GM19043 (cell line): ENCODE measurements around the gene ZNF618.

Experiments
- ATAC-seq: cut with Tn5 transposase; IDR thresholded peaks from one replicate; pipeline ENCODE4 v1.9.1; 2021; ENCODE audit warnings: low read depth; ENCODE audit not compliant: unreplicated experiment

ZNF618 gene

DNA sequence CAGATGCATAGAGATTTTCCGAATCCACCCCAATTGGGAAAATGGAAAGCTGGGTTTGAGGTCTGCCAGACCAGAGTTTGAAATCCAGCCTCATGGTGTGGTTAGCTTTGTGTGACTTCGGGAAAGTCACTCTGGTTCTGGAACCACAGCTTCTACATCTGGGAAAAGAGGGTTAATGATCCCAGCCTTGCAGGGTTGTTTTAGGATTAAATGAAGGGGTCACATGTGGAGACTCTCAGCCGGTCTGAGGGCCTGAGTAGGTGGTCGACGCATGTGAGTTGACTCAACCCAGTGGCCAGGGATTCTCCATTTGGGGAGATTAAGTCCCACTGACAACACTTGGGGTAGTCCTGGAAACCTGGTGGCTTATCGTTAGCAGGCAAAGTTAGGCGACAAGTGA, 6.1 kb downstream of the ZNF618 start:
- ATAC-seq: no peak

DNA sequence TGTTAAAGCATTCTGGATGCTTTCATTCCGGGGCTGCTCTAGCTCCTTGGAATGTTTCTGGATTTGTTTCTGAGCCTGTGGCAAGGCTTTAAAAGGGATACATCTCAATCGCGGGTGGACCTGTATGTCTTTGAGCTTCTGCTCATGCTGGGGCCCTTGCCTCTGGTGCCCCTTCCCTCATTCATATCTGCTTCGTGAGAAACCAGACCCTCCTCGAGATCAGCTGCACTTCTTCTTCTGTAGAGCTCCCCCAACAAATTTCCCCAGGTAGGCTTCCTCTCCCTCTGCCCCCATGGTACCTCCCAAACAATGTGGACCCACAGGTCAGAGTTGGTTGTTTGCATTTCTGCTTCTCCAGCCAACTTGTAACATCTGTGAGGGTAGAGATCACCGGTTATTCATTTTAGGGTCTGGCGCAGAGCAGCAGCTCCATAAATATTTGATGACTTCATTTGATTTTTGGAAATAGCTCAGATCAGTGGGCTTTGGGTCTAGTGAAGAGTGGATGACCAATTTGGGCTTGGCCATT, 6.6 kb downstream of the ZNF618 start:
- no peak for ATAC-seq

DNA sequence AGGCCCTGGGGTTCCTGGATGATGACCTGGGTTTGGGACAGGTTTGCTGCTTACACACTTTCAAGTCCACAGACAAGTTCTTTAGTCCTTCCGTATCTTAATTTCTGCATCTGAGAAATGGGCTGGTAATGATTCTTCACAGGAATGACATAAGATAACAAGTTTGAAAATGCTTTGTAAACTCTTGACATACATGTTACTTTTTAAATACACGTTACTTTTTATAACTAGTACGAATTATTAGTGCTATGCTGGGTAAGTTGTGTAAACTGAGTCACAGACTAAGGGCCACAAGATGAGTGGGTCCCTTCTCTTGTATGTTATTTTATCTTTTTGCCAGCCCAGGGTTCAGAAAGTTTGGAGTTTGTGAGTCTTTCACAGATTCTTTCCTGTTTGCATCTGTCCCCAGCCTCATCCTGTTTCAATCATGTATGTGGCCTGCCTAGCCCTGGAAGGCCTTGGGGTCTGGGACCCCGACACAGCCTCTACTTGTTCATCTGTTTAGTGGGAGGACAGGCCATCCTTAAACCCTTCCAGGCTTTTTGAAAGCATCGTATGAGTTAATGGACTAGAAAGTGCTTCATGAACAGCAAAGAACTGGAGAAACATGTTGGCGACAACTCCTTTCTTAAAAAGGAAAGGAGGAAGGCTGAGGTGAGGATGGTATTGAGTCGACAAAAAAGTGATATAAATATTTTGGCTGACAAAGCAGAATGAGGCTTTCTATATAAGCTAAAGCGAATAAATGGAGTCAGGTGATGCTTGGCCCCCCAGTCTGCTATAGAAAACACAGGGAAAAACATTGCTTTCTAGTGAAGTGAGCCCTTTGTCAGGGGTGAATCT, 9.3 kb downstream of the ZNF618 start:
- ATAC-seq: no peak

DNA sequence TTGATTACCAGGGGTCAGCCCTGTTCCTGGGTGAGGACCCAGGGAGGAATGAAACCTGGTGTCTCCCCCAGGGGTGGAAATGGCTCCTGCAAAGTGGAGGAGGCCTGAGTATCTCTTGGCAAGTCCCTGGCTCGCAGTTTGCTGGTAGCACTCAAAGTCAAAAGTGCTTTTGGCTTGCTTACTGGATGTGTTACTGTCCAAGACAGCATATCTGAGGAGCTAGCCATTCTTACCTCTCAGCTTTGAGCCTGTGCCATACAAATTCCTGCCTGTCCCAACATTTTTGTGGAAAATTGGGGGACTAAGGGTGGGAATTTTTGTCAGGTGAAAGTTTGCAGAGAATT, 9.9 kb downstream of the ZNF618 start:
- ATAC-seq: no peak

DNA sequence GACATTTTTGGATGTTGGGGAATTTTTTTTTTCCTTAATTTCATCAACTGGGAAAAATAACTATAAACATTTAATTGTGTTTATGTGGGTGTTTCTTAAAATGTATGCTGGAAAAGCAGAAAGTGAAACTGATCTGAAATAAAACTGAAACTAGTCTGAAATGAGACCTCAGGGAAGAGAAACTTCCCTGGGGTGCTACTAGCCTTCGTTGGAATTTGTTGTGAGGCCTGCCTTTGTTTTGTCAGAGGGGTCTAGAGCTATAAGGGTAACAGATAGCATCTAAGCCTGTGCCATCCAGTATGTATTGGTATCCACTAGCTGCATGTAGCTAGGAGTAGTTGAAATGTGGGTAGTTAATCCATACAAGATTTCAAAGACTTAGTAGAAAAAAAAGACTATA, 10.4 kb downstream of the ZNF618 start:
- ATAC-seq: no peak

DNA sequence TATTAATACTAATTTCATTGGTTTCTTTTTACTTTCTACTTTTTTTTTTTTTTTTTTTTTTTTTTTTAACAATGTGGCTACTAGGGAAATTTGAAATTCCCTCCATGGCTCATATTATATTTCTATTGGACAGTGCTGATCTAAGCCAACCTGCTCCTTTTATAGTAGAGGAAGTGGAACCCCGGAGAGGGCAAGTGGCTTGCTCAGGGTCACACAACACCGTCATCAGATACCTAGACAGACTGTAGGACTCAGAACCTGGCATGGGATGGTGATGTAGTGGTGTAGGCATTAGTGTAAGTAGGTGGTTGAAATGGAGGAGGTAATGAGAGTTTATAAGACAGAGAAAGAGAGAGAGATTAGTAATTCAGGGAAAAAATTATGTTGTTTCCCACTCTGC, 10.8 kb downstream of the ZNF618 start:
- ATAC-seq: no peak

DNA sequence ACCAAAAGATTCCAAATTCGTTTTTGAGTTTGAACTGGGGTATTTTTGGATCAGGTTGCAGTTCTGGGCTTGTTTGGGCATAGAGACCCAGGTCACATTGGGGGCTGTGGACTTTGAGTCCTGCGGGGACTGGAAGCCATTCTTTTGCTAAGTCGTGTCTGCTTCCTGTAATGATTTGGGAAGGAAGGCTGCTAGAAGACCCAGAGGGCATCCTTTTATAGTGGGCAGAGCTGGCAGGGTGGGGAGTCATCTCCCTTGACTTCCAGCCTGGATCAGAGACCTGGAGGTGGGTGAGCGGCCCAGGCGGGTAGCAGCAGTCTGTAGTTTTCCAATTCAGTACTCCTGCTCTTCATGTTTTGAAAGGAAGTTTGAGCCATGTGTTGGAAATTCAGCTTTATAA, 11.3 kb downstream of the ZNF618 start:
- no peak for ATAC-seq

DNA sequence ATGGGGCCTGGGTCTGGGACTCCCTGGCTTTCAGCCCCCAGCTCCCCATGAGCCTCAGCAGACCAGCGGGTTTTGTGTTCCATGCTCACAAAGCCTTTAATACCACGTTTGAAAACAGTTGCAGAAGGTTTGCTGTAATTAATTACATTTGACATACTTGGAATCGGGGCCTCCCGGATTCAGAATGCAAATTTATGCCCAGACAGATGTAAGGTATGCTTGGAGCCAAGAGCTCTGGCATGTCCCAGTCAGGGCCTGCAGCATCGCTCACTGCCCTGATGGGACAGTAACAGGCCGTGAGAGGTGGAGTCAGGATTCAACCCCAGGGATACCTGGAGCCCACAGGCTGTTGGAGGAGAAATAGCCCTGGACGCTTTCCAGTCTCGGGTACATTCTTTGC, 12.2 kb downstream of the ZNF618 start:
- ATAC-seq: no peak

DNA sequence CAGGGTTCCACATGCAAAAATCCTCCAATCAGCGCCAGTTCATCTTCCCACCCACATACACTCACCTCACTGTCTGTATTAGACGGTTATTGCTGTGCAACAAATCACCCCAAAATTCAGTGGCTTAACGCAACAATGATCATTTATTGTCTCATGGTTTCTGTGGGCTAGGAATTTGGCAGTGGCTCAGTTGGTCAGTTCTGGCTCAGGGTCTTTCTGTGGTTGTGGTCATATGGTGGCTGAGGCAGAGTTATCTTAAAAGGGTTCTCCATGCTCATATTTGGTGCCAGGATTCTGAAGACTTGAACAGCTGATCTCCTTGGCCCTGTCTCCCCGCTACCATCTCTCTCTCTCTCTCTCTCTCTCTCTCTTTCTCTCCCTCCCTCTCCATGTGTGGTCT, 12.9 kb downstream of the ZNF618 start:
- ATAC-seq: no peak

DNA sequence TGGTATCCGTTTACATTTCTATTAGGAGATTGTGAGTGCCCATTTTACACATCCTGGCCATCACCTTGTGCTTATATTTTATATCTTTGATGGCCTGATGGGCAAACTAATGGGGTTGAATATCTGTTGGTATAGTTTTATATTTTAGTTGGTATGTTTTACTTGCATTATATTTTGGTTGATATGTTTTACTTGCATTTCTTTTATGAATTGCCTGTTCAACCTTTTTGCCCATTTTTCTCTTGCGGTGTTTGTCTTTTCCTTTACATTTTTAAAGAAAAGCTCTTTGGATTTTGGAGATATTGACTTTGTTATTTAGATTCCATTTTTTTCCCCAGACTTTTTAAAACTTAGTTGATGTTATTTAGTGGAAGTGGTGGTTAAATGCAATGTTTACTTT, 14.6 kb downstream of the ZNF618 start:
- ATAC-seq: no peak

DNA sequence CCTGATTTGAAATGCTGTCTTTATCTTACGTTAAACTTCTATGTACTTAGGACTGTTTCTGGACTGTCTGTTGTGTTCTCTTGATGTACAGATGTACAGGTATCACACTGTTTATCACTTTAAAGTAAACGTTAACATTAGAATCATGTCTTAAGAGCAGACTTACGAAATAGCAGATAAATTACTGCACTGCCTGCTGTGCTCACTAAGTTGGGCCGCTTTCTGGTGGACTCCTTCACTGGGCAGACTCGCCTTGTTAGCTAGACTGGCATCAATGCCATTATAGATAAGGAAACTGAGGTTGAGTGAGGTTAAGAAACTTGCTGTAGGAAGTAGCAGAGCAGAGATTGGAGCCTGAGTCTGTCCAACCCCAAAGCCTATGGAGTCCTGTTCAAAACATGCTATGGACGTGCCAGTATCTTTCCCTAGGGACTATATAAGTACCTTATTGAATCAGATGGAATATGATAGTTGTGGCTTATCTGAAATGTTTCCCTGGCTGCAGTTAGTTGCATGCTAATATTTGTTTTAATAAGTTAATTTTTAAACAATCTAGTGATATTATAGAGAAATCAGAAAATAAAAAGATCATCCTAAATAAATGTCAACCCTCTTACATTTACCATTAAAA, 16.9 kb downstream of the ZNF618 start:
- ATAC-seq: no peak

DNA sequence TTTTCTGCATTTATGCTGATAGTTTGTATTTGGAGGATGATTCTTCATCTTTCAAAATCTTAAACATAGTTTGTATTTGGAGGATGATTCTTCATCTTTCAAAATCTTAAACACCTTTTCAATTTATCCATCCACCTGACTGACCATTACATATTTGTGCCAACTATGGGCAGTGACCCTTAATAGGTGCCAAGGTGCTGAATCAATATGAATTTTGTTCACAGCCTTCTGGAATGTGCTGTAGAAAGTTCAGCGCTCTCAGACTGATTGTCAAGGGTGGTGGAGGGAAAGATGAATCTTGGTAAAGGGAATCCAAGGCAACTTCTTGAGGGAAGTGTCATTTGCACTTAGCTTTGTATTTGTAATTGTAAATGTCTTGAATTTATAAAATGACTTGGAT, 18.1 kb downstream of the ZNF618 start:
- ATAC-seq: no peak

DNA sequence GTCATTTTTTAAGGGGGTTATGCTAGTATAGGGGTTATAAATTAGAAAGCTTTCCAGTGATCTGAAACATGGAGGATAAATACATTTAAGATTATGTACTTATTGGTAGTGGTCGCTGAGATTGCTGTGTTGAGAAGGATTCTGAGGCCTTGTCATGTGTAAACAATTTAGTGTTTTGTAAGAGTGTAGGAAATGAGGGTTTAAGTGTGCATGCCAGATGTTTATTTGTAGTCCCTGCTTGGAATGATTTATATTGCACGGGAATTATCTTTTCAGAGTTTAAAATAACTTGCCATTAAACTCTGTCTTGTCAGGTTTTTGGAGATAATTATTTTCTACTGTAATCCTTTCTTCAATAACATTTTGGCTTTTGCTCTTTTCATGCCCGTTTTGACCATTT, 19.4 kb downstream of the ZNF618 start:
- ATAC-seq: no peak

DNA sequence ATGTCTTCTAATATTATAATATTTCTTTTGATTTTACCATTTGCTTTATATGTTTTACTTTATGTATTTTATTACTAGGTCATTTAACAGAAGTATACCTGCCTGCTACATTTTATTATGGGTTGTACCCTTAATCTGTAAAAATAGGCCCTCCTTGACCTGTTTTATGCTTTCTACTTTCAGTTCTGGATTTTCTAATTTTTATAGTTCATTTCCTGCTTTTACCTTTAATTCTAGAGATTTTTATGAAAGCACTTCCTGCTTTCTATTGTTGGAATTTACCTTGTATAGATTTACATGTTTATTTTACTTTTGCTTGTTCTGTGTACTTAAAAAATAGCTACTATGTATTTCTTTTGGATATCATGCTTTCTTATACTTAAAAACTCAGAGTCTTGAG, 20.6 kb downstream of the ZNF618 start:
- no peak for ATAC-seq

DNA sequence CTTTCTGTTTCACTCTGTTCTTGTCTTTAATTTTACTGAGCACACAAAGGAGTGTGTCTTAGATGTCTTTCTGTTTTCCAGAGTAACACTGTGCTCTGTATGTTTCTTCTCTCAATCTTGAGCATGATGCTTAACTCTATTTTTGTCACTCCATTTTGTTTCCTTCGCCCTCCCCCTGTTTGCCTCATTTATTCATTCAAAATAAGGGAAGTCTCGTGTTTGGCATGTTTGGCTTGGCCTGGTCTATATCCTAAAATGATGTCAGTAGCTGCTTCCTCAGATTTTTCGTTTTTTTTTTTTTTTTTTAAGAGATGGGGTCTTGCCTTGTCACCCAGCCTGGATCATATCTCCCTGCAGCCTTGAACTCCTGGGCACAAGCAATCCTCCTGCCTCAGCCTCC, 22.0 kb downstream of the ZNF618 start:
- ATAC-seq: no peak

DNA sequence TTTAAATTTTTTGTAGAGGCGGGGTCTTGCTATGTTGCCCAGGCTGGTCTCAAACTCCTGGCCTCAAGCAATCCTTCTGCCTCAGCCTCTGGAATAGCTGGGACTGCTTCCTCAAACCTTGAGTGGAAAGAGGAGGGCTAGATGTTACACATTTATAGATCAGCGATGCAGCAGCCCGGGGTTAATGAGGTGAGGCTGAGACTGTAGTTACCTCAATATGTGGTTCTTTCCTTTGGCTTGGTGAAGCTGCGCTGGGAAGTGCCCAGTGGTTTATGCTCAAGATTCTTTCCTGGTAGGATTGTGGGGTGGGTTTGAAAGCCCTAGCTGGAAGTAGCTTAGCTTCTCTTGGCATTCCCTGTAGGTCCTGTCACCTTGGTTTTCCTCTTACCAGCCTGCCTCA, 22.5 kb downstream of the ZNF618 start:
- ATAC-seq: no peak

DNA sequence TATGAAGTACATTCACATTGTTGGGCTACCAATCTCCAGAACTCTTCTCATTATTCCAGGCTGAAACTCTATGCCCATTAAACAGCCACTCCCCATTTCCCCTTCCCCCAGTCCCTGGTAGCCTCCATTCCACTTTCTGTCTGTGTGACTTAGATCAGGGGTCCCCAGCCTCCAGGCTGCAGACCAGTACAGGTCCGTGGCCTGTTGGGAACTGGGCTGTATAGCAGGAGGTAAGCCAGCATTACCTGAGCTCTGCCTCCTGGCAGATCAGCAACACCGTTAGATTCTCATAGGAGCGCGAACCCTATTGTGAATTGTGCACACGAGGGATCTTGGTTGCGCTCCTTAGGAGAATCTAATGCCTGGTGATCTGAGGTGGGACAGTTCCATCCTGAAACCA, 23.1 kb downstream of the ZNF618 start:
- ATAC-seq: no peak

DNA sequence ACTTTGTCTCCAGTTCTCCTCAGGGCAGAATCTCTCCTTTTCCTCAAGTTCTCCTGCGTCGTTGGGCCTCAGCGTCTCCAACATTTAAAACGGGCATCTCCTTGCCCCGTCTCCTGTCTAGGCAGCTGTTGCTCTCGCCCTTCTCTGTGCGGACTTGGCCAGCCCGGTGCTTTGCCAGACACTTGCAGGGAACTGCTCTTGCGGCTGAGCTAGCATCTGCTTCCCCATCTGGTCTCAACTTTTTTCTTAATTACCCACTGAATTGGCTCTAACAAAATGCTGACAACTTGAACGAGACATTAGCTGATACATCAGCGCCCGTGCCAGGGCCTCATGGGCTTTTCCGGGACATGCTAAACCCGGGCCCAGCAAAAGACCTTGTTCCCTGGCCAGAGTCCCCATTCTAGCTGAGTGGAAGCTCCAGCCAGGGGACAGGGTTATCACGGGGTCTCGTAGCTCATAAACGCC, 25.1 kb downstream of the ZNF618 start:
- ATAC-seq: no peak

DNA sequence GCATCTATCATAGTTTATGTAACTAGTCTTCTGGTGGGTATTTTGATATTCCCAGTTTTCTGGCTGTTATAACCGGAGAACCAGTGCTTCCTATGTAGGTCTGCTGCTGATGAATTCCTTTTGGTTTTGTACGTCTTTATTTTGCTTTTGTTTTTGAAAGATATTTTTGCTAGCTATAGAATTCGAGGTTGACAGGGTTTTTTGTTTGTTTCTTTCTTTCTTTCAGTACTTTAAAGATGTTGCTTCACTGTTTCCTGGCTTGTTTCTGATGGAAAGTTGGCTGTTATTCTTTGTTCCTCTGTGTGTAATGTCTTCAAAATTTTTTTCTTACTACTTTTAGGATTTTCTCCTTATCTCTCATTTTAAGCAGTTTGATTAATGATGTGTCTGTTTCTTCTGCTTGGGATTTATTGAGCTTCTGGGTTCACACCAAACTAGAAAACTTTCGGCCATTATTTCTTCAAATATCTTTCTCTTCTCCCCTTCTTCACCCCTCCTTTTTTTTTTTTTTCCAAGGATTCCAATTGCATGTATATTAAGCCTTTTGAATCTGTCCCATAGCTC, 27.5 kb downstream of the ZNF618 start:
- no peak for ATAC-seq

DNA sequence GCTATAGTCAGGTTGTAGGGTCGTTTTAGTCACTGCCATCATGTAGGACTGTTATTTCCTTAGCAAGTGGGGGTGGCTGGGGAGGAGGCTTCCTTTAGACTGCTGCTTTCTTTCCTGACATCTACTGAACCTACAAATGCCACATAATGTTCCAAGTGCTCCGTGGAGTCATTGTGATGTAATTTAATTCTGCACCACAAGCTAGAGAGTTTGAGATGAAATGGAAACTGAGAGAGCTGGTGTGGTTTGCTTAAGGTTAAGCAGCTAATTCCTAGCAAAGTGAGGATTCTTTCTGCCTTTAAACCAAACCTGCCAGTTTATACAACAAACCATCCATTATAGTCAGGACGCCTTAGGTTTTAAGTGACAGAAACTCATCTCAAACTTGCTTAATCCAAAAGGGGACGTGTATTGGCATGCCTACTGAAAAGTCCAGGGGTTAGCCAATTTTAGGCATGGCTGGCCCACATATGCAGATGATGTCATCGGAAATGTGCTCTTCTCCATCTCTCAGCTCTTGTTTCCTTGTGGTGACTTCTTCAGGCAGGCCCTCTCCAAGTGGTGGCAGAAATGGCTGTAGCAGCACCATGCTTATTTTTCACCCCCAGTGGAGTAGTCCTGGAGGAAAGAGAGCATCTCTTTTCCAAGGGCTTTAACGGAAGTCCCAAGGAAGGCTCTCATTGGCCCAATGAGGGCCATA, 30.5 kb downstream of the ZNF618 start:
- ATAC-seq: no peak

DNA sequence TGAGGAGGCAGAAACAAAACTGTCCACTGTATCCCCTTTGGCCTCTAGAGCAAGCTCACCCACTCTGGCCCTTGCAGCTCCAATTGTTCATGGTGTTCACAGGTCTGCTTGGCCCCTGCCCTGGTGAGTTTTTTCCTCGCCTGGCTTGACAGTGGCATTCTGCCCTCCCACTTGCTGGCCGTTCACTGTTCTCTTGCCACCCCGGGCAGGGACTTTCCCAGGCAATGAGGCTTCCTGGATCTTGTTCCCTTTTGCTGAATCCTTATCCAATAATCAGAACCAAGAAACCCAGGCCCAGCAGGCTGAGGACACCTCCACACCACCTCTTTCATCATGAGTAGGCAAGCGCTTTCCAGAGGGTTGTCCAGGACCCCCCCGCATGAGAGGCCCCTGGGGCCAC, 31.2 kb downstream of the ZNF618 start:
- ATAC-seq: no peak
